ENCODE data around the gene DGKG. TPM values are rescaled to one million over a fixed set of nuclear protein-coding genes. Genes with fewer than 3 reads are reported as not detected.

Gene DGKG
- total and polyA plus RNA-seq, 4 donors, result 2.1 to 13.7 (median 8.0) TPM

- no peak for TF ChIP-seq CTCF (IDR thresholded peaks at IDR 0.05; ENCODE audit: control extremely low read depth, extremely low read depth)
- no peak for DNase-seq
- 91 to 92% methylated on average over 3 of the region's 3 CpGs for WGBS, 2 donors
- Histone ChIP-seq H3K27me3 (ENCODE audit: control insufficient read depth in 3 of 3, insufficient read depth in 3 of 3, low read length in 2 of 3) (no peaks in the 10 kb centered on the region), H3K9ac (ENCODE audit: insufficient read depth in 1 of 2, low read length in 2 of 2) (no peak overlapping the region), H3K4me3 (no peak overlapping the region), H3K27ac (ENCODE audit: low read depth in 1 of 2, low read length in 1 of 2) (no peak overlapping the region), H3K36me3 (ENCODE audit: control insufficient read depth in 4 of 4, insufficient read depth in 4 of 4, low read length in 4 of 4) (peaks cover 0 to 3% (median 0%) of the 10 kb centered on the region in 4 donors), H3K9me3 (ENCODE audit: control insufficient read depth in 4 of 4, insufficient read depth in 3 of 4, low read length in 3 of 4) (peaks cover 0 to 5% (median 0%) of the 10 kb centered on the region in 4 donors), H3K4me1 (ENCODE audit: control insufficient read depth in 5 of 5, insufficient read depth in 5 of 5, low read length in 5 of 5) (peaks cover 0 to 1% (median 0%) of the 10 kb centered on the region in 5 donors)
- ATAC-seq (ENCODE audit: insufficient read depth, low FRiP score), result no peak
Observed at GRCh38 chr3:186314896-186315295, 47.1 kb downstream of the DGKG start.

GRCh38 chr3:186311441-186311840 lies 50.6 kb downstream of the DGKG start:
- H3K4me3 ChIP-seq, result no peak overlapping the region

GRCh38 chr3:186308549-186308948 lies 53.5 kb downstream of the DGKG start:
- WGBS, 2 donors, result 97 to 98% methylated on average over 1 of the region's 1 CpG
- no peak for TF ChIP-seq CTCF (IDR thresholded peaks at IDR 0.05; ENCODE audit: control extremely low read depth, extremely low read depth)
- Histone ChIP-seq H3K9ac (ENCODE audit: insufficient read depth in 1 of 2, low read length in 2 of 2) (no peak overlapping the region), H3K36me3 (ENCODE audit: control insufficient read depth in 4 of 4, insufficient read depth in 4 of 4, low read length in 4 of 4) (no peaks in the 10 kb centered on the region), H3K4me3 (no peak overlapping the region), H3K4me1 (ENCODE audit: control insufficient read depth in 5 of 5, insufficient read depth in 5 of 5, low read length in 5 of 5) (peaks cover 0 to 1% (median 0%) of the 10 kb centered on the region in 5 donors), H3K9me3 (ENCODE audit: control insufficient read depth in 4 of 4, insufficient read depth in 3 of 4, low read length in 3 of 4) (peaks cover 0 to 1% (median 0%) of the 10 kb centered on the region in 4 donors), H3K27ac (ENCODE audit: low read depth in 1 of 2, low read length in 1 of 2) (no peak overlapping the region), H3K27me3 (ENCODE audit: control insufficient read depth in 3 of 3, insufficient read depth in 3 of 3, low read length in 2 of 3) (peaks cover 0 to 2% (median 0%) of the 10 kb centered on the region in 3 donors)
- DNase-seq (no peak), ATAC-seq (ENCODE audit: insufficient read depth, low FRiP score) (no peak)

More at GRCh38 chr3:186311441-186311840, 50.6 kb downstream of the DGKG start:
- ATAC-seq (ENCODE audit: insufficient read depth, low FRiP score), result no peak
- DNase-seq, result no peak
- Histone ChIP-seq H3K36me3 (ENCODE audit: control insufficient read depth in 4 of 4, insufficient read depth in 4 of 4, low read length in 4 of 4) (no peaks in the 10 kb centered on the region), H3K27ac (ENCODE audit: low read depth in 1 of 2, low read length in 1 of 2) (no peak overlapping the region), H3K9ac (ENCODE audit: insufficient read depth in 1 of 2, low read length in 2 of 2) (no peak overlapping the region), H3K9me3 (ENCODE audit: control insufficient read depth in 4 of 4, insufficient read depth in 3 of 4, low read length in 3 of 4) (peaks cover 0 to 1% (median 0%) of the 10 kb centered on the region in 4 donors), H3K27me3 (ENCODE audit: control insufficient read depth in 3 of 3, insufficient read depth in 3 of 3, low read length in 2 of 3) (no peaks in the 10 kb centered on the region), H3K4me1 (ENCODE audit: control insufficient read depth in 5 of 5, insufficient read depth in 5 of 5, low read length in 5 of 5) (peaks cover 0 to 1% (median 0%) of the 10 kb centered on the region in 5 donors)
- TF ChIP-seq CTCF (IDR thresholded peaks at IDR 0.05; ENCODE audit: control extremely low read depth, extremely low read depth), result no peak
- WGBS, 2 donors, result 93 to 94% methylated on average over 3 of the region's 3 CpGs
